Fibroblast of lung (primary cell): Measurements from ENCODE around the gene TRIM23.

ENCODE experiments used
- EZH2 ChIP-seq: IDR thresholded peaks from 2 replicates; pipeline ENCODE4 v1.5.1; 2012; ENCODE audit warnings: low read length, control low read depth, mild to moderate bottlenecking; ENCODE audit errors: missing control alignments
- TF ChIP-seq, protein P1 (sequence below), 2 donors: IDR thresholded peaks in 1 of 2; conservative IDR thresholded peaks in 1 of 2; 1 replicate in 1 of 2; 2 replicates in 1 of 2; pipeline ENCODE4 v1.5.1; 2011 to 2012; ENCODE audit warnings: low read length in 2 of 2, control low read depth in 1 of 2, inconsistent platforms in 1 of 2, low read depth in 1 of 2, mild to moderate bottlenecking in 1 of 2

DNA sequence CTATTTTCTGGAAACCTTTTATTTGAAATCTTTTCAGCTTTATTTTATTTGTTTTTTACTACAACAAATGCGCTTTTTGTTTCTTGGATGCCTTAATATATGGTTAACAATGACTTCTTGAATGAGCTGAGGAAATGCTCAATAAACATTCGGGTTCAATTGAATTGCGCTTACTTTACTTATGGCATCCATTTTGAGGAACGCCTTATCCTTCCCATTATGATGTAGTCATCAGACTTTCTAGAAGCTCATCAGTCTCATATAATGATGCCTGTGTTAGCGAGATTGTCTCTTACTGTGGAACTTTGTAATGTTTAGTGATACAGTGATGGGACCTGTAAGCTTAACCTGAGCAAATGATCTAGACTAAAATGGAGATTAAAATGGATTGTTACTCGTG, 1.6 kb upstream of the TRIM23 start:
- TF ChIP-seq, protein P1, sequence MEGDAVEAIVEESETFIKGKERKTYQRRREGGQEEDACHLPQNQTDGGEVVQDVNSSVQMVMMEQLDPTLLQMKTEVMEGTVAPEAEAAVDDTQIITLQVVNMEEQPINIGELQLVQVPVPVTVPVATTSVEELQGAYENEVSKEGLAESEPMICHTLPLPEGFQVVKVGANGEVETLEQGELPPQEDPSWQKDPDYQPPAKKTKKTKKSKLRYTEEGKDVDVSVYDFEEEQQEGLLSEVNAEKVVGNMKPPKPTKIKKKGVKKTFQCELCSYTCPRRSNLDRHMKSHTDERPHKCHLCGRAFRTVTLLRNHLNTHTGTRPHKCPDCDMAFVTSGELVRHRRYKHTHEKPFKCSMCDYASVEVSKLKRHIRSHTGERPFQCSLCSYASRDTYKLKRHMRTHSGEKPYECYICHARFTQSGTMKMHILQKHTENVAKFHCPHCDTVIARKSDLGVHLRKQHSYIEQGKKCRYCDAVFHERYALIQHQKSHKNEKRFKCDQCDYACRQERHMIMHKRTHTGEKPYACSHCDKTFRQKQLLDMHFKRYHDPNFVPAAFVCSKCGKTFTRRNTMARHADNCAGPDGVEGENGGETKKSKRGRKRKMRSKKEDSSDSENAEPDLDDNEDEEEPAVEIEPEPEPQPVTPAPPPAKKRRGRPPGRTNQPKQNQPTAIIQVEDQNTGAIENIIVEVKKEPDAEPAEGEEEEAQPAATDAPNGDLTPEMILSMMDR (conservative IDR thresholded peaks at IDR 0.05 in 1 of 2, IDR thresholded peaks at IDR 0.05 in 1 of 2; ENCODE audit: low read depth in 1 of 2, low read length in 2 of 2) = no peak
- no peak for TF ChIP-seq EZH2
